Coronary artery (tissue), 2 donors: Measurements from ENCODE around the gene WDR64.

Source experiments
- DNase-seq: peaks from one replicate; pipeline ENCODE4 v3.0.0-alpha.2; 2017; ENCODE audit warnings: low spot score
- H3K27ac ChIP-seq, 2 donors: fragments of 200-600 bp; sonication (generic); one replicate each; pipeline ENCODE4 v1.5.1; 2016 to 2019
- H3K4me3 ChIP-seq: fragments of 200-600 bp; sonication (generic); 2 replicates; pipeline ENCODE4 v1.5.1; 2016; ENCODE audit warnings: mild to moderate bottlenecking, moderate library complexity
- CTCF ChIP-seq: fragments of 200-600 bp; sonication (generic); IDR thresholded peaks from one replicate; pipeline ENCODE4 v1.5.1; 2019; ENCODE audit warnings: antibody characterized with exemption

The WDR64 gene

DNA sequence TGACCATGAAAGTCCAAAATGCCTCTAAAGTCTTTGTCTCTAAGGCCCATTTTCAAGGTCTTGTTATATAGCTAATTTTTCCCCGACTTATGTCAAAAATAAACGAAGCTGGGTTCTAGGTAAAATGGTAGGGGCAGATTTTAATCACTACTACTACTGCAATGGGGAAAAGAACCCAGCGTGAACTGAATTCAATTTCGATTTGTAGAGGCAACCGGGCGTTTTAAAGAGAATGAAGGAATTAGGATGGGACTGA is 195.4 kb downstream of the WDR64 start:
- Histone ChIP-seq H3K4me3 (peak overlapping the region; percentile 82), H3K27ac (peak overlapping the region; percentile 91 to 95)
- TF ChIP-seq CTCF, result no peak
- no peak for DNase-seq

GRCh38 chr1:241847796-241848685 is 196.0 kb downstream of the WDR64 start, which contains the start of gene EXO1:
Gene EXO1 (plus strand): TSS chr1:241848204. CDS start chr1:241850426, 2,222 bp downstream.
- Histone ChIP-seq H3K27ac (peak within 1 kb of the TSS; percentile 91 to 95), H3K4me3 (peak within 1 kb of the TSS; percentile 82)
- no peak for TF ChIP-seq CTCF
- peak; percentile 86 for DNase-seq

DNA sequence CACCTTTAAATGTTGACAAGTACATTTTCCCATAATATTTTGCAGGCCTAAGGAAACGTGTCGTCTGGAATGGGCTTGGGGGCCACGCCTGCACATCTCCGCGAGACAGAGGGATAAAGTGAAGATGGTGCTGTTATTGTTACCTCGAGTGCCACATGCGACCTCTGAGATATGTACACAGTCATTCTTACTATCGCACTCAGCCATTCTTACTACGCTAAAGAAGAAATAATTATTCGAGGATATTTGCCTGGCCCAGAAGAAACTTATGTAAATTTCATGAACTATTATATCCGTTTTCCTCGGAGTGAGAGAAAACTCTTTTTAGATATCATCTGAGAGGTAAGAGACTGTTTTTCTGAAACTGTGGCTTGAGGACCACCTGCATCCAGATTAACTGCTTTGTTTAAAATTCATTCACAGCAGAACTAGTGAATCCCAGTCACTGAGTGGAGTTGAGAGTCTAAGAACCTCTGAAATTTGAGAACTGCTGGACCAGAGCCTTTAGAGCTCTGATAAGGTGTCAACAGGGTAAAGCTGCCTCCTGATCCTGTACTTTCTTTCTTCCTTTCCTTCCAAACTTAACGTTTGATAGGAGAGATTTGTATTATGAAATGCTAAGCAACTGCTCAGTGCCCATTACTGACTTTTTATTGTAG is 196.7 kb downstream of the WDR64 start:
- no peak for TF ChIP-seq CTCF
- H3K4me3 ChIP-seq, result peak overlapping the region; percentile 82
- no peak for DNase-seq
- H3K27ac ChIP-seq, result no peak overlapping the region

- Histone ChIP-seq H3K27ac (no peak overlapping the region), H3K4me3 (no peak overlapping the region)
- DNase-seq, result no peak
- TF ChIP-seq CTCF, result no peak
These were observed 197.2 kb downstream of the WDR64 start for GRCh38 chr1:241849345-241849695.
